HFFc6 (cell line): ENCODE data around the gene RAB40C. TPM values are rescaled to one million over a fixed set of nuclear protein-coding genes. Genes with fewer than 3 reads are reported as not detected.

ENCODE experiments used
- DNase-seq: peaks from one replicate; pipeline ENCODE4 v3.0.0-alpha.2; 2018
- H3K27ac Mint-ChIP-seq: 2 replicates; pipeline ENCODE4 v1.8.0; 2020; ENCODE audit warnings: mild to moderate bottlenecking, mixed read lengths
- H3K27me3 Mint-ChIP-seq: 2 replicates; pipeline ENCODE4 v1.8.0; 2021; ENCODE audit warnings: mild to moderate bottlenecking, moderate library complexity, mixed read lengths; ENCODE audit not compliant: insufficient read depth
- H3K36me3 Mint-ChIP-seq: 2 replicates; pipeline ENCODE4 v1.8.0; 2021; ENCODE audit warnings: low read depth, mixed read lengths
- H3K4me1 Mint-ChIP-seq: 2 replicates; pipeline ENCODE4 v1.8.0; 2020; ENCODE audit warnings: low read depth, mixed read lengths
- H3K4me3 Mint-ChIP-seq: 2 replicates; pipeline ENCODE4 v1.8.0; 2020; ENCODE audit warnings: mild to moderate bottlenecking, moderate library complexity, mixed read lengths
- H3K9me3 Mint-ChIP-seq: 2 replicates; pipeline ENCODE4 v1.8.0; 2020; ENCODE audit warnings: mild to moderate bottlenecking, mixed read lengths
- microRNA-seq: library from miRNA; unstranded; fragments of <30 nt; microRNA quantifications from one replicate; pipeline ENCODE4, GENCODE V29; 2019
- total RNA-seq, 6 experiments: library from RNA; stranded (reverse); fragmentation: NEBNext Ultra II Directional; extraction: Animal tissue kit (Norgen Biotek cat#: 25700); gene quantifications; 2 replicates in 1 of 6; 3 replicates in 5 of 6; pipeline ENCODE4 v1.2.3, GENCODE V29; 2021
- TF ChIP-seq, protein P1 (sequence below): fragments of 200-600 bp; sonication (generic); IDR thresholded peaks from 2 replicates; pipeline ENCODE4 v1.5.0; 2021; ENCODE audit warnings: antibody characterized with exemption, mild to moderate bottlenecking

The RAB40C gene
- total RNA-seq, 6 experiments from 2014 or later: 11.3 to 14.8 (median 12.2) TPM

DNA sequence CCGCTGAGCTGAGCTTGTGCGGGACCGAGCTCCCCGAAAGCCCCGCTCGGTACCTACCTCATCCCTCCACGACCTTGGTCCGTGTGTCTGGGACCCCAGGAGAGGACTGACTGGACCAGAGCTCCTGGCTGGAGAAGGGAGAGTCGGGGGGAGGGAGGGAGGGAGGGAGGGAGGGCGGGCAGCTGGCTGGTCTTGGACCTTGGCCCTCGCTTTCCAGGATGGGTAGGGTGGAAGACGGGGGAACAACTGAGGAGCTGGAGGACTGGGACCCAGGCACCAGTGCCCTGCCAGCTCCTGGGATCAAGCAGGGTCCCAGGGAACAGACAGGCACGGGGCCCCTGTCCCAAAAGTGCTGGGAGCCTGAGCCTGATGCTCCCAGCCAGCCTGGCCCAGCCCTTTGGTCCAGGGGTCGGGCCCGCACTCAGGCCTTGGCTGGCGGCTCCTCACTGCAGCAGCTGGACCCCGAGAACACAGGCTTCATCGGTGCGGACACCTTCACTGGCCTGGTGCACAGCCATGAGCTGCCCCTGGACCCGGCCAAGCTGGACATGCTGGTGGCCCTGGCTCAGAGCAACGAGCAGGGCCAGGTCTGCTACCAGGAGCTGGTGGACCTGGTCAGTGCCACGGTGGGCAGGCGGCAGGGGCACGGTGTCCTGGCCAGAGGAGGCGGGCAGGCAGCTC lies 86.2 kb downstream of the RAB40C start:
- TF ChIP-seq, protein P1, sequence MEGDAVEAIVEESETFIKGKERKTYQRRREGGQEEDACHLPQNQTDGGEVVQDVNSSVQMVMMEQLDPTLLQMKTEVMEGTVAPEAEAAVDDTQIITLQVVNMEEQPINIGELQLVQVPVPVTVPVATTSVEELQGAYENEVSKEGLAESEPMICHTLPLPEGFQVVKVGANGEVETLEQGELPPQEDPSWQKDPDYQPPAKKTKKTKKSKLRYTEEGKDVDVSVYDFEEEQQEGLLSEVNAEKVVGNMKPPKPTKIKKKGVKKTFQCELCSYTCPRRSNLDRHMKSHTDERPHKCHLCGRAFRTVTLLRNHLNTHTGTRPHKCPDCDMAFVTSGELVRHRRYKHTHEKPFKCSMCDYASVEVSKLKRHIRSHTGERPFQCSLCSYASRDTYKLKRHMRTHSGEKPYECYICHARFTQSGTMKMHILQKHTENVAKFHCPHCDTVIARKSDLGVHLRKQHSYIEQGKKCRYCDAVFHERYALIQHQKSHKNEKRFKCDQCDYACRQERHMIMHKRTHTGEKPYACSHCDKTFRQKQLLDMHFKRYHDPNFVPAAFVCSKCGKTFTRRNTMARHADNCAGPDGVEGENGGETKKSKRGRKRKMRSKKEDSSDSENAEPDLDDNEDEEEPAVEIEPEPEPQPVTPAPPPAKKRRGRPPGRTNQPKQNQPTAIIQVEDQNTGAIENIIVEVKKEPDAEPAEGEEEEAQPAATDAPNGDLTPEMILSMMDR: no peak
- Mint-ChIP-seq H3K36me3 (no peaks in the 10 kb centered on the region), H3K27me3 (peaks cover 5% of the 10 kb centered on the region), H3K27ac (no peak overlapping the region), H3K9me3 (no peaks in the 10 kb centered on the region), H3K4me3 (no peak overlapping the region), H3K4me1 (peaks cover 2% of the 10 kb centered on the region)
- no peak for DNase-seq

GRCh38 chr16:676565-676902 lies 86.7 kb downstream of the RAB40C start:
- peaks cover 7% of the 10 kb centered on the region for H3K4me1 Mint-ChIP-seq
- H3K9me3 Mint-ChIP-seq: no peaks in the 10 kb centered on the region
- no peak overlapping the region for H3K4me3 Mint-ChIP-seq
- peaks cover 3% of the 10 kb centered on the region; the same call in 1 of the 2 replicates for H3K36me3 Mint-ChIP-seq
- H3K27ac Mint-ChIP-seq: no peak overlapping the region
- TF ChIP-seq, protein P1: no peak
- H3K27me3 Mint-ChIP-seq: peaks cover 5% of the 10 kb centered on the region
- DNase-seq: no peak

DNA sequence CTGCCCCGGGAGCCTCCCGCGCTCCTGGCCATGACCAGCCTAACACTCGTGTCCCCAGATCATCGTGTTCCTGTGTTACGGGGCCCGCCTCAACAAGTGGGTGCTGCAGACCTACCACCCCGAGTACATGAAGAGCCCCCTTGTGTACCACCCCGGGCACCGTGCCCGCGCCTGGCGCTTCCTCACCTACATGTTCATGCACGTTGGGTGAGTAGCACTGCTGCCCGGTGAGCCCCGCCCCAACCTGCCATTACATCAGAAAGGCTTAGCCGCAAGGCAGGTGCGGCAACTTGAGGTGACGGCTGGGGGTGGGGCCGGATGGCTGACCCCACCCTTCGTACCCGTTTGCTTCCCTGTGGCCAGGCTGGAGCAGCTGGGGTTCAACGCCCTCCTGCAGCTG lies 87.0 kb downstream of the RAB40C start:
- Mint-ChIP-seq H3K27me3 (peaks cover 5% of the 10 kb centered on the region), H3K9me3 (no peaks in the 10 kb centered on the region), H3K4me3 (no peak overlapping the region), H3K4me1 (peaks cover 10% of the 10 kb centered on the region), H3K36me3 (peaks cover 7% of the 10 kb centered on the region; the same call in 1 of the 2 replicates), H3K27ac (no peak overlapping the region)
- no peak for DNase-seq
- TF ChIP-seq, protein P1: no peak

DNA sequence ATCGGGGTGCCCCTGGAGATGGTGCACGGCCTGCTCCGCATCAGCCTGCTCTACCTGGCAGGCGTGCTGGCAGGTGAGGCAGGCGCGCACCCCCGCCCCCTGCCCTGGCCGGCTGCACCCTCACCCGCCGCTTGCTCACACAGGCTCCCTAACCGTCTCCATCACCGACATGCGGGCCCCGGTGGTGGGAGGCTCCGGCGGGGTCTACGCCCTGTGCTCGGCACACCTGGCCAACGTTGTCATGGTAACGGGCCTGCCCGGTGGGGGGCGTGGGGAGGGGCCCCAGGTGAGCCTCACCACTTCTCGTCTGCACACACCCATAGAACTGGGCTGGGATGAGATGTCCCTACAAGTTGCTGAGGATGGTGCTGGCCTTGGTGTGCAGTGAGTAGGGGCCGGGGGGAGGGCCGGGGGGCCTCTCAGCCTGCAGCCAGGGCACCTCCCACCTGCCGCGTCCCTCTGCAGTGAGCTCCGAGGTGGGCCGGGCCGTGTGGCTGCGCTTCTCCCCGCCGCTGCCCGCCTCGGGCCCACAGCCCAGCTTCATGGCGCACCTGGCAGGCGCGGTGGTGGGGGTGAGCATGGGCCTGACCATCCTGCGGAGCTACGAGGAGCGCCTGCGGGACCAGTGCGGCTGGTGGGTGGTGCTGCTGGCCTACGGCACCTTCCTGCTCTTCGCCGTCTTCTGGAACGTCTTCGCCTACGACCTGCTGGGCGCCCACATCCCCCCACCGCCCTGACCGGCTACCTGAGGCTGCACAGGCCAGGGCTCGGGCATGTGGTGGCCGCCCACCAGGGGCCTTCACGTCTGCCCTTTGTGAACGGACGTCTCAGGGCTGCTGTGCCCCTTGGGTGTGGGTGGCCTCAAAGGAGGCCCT lies 87.7 kb downstream of the RAB40C start:
- peaks cover 10% of the 10 kb centered on the region; the same call in 1 of the 2 replicates for H3K36me3 Mint-ChIP-seq

GRCh38 chr16:678209-678857 lies 88.5 kb downstream of the RAB40C start:
- TF ChIP-seq, protein P1: no peak

More for the DNA sequence above, 87.7 kb downstream of the RAB40C start:
- no peak for DNase-seq
- Mint-ChIP-seq H3K4me3 (no peak overlapping the region), H3K27me3 (peaks cover 5% of the 10 kb centered on the region), H3K4me1 (peaks cover 13% of the 10 kb centered on the region), H3K9me3 (no peaks in the 10 kb centered on the region), H3K27ac (no peak overlapping the region)
- TF ChIP-seq, protein P1: no peak

More at GRCh38 chr16:678209-678857, 88.5 kb downstream of the RAB40C start:
- peaks cover 5% of the 10 kb centered on the region for H3K27me3 Mint-ChIP-seq
- H3K4me3 Mint-ChIP-seq: no peak overlapping the region
- no peaks in the 10 kb centered on the region for H3K9me3 Mint-ChIP-seq
- DNase-seq: no peak
- H3K36me3 Mint-ChIP-seq: peaks cover 12% of the 10 kb centered on the region; the same call in 1 of the 2 replicates
- H3K4me1 Mint-ChIP-seq: peaks cover 14% of the 10 kb centered on the region
- no peak overlapping the region for H3K27ac Mint-ChIP-seq

Small RNA genes within 50 kb of the gene (microRNA-seq; reads per million reads assigned to microRNA genes)
- 41.7 reads per million, percentile 36 among the genes with 10 or more reads in this experiment for gene MIR3176

Other genes starting within 250 kb of the RAB40C start
- gene AXIN1, start 237.3 kb upstream of the RAB40C start, total RNA-seq: 10 to 100 TPM; 13.6 to 16.7 (median 14.7) TPM
- gene MRPL28, start 219.5 kb upstream of the RAB40C start, total RNA-seq: 100 to 1,000 TPM; 105 to 131 (median 129) TPM
- gene PGAP6, start 208.1 kb upstream of the RAB40C start, total RNA-seq: 10 to 100 TPM; 50.6 to 69.7 (median 59.7) TPM
- gene NME4, start 192.9 kb upstream of the RAB40C start, total RNA-seq: 100 to 1,000 TPM; 153 to 276 (median 158) TPM
- 10 to 100 TPM; 14.0 to 20.3 (median 16.0) TPM for gene DECR2, start 188.2 kb upstream of the RAB40C start, total RNA-seq
- gene RAB11FIP3, start 164.4 kb upstream of the RAB40C start, total RNA-seq: 10 to 100 TPM; 30.3 to 36.9 (median 33.9) TPM
- 10 to 100 TPM; 35.3 to 41.4 (median 40.2) TPM for gene CAPN15, start 62.4 kb upstream of the RAB40C start, total RNA-seq
- not detected for gene PRR35, start 29.7 kb upstream of the RAB40C start, total RNA-seq
- gene NHLRC4, start 23.1 kb upstream of the RAB40C start, total RNA-seq: under 1 TPM in 5 of 6 experiments, not detected in 1; 0.24 to 0.58 (median 0.28) TPM
- 10 to 100 TPM; 30.4 to 39.5 (median 35.4) TPM for gene PIGQ, start 20.1 kb upstream of the RAB40C start, total RNA-seq
- gene WFIKKN1, start 40.9 kb downstream of the RAB40C start, total RNA-seq: under 1 TPM in 2 of 6 experiments, not detected in 4; 0.02 to 0.14 TPM
- 100 to 1,000 TPM in 5 of 6 experiments, 10 to 100 TPM in 1; 91.6 to 115 (median 105) TPM for gene METTL26, start 46.2 kb downstream of the RAB40C start, total RNA-seq
- 10 to 100 TPM; 18.8 to 30.8 (median 24.2) TPM for gene MCRIP2, start 51.8 kb downstream of the RAB40C start, total RNA-seq
- gene WDR90, start 59.3 kb downstream of the RAB40C start, total RNA-seq: 10 to 100 TPM; 11.6 to 19.0 (median 17.7) TPM
- gene RHOT2, start 78.1 kb downstream of the RAB40C start, total RNA-seq: 10 to 100 TPM; 73.9 to 93.4 (median 84.8) TPM
- 1 to 10 TPM; 1.4 to 2.3 (median 1.7) TPM for gene RHBDL1, start 85.6 kb downstream of the RAB40C start, total RNA-seq
- 100 to 1,000 TPM; 128 to 161 (median 141) TPM for gene STUB1, start 90.3 kb downstream of the RAB40C start, total RNA-seq
- 10 to 100 TPM in 2 of 6 experiments, 1 to 10 TPM in 4; 7.6 to 10.6 (median 9.3) TPM for gene JMJD8, start 94.3 kb downstream of the RAB40C start, total RNA-seq
- 1 to 10 TPM; 8.1 to 9.9 (median 8.7) TPM for gene WDR24, start 100.3 kb downstream of the RAB40C start, total RNA-seq
- under 1 TPM in 1 of 6 experiments, not detected in 5; 0.05 TPM for gene FBXL16, start 115.7 kb downstream of the RAB40C start, total RNA-seq
- gene METRN, start 125.1 kb downstream of the RAB40C start, total RNA-seq: 100 to 1,000 TPM in 1 of 6 experiments, 10 to 100 TPM in 5; 61.5 to 103 (median 70.4) TPM
- 10 to 100 TPM; 50.1 to 57.7 (median 54.7) TPM for gene ANTKMT, start 131.1 kb downstream of the RAB40C start, total RNA-seq
- gene CCDC78, start 136.4 kb downstream of the RAB40C start, total RNA-seq: 1 to 10 TPM; 2.2 to 4.1 (median 3.4) TPM
- 10 to 100 TPM; 11.4 to 16.6 (median 14.1) TPM for gene HAGHL, start 137.0 kb downstream of the RAB40C start, total RNA-seq
- gene CIAO3, start 150.9 kb downstream of the RAB40C start, total RNA-seq: 10 to 100 TPM; 16.9 to 20.5 (median 18.0) TPM
- under 1 TPM; 0.17 to 0.61 (median 0.36) TPM for gene MSLN, start 170.7 kb downstream of the RAB40C start, total RNA-seq
- 10 to 100 TPM; 23.8 to 32.8 (median 25.8) TPM for gene RPUSD1, start 198.3 kb downstream of the RAB40C start, total RNA-seq
- 10 to 100 TPM; 15.2 to 31.7 (median 26.0) TPM for gene CHTF18, start 198.6 kb downstream of the RAB40C start, total RNA-seq
- gene GNG13, start 210.7 kb downstream of the RAB40C start, total RNA-seq: not detected